Bronchial epithelial cell (primary cell): ENCODE results near the gene ANTXR2. TPM values are rescaled to one million over a fixed set of nuclear protein-coding genes. Genes with fewer than 3 reads are reported as not detected.
A peak's percentile ranks its signal among the peaks of the same experiment; 100 is the strongest.
"Not testable (repeated sequence)": the region's sequence is repeated elsewhere in the genome, so short reads cannot be mapped to it uniquely, and the experiment has no call there.

Source experiments
- DNase-seq: peaks from one replicate; pipeline ENCODE4 v3.0.0-alpha.2; 2010; ENCODE audit warnings: low read depth
- FAIRE-seq: peaks from 2 replicates; lab custom pipeline; 2011; peaks lifted over from hg19 to GRCh38; lab: Jason Lieb, UNC
- H3K27me3 ChIP-seq: 2 replicates; pipeline ENCODE4 v1.5.1; 2011; ENCODE audit warnings: low read length; ENCODE audit not compliant: control insufficient read depth, insufficient read depth
- H3K36me3 ChIP-seq: 2 replicates; pipeline ENCODE4 v1.5.1; 2011; ENCODE audit warnings: low read length; ENCODE audit not compliant: control insufficient read depth, insufficient read depth
- H3K4me3 ChIP-seq: 2 replicates; pipeline ENCODE4 v1.5.1; 2011; ENCODE audit warnings: mild to moderate bottlenecking, low read depth, low read length, control low read depth
- CTCF ChIP-seq: IDR thresholded peaks from 2 replicates; pipeline ENCODE4 v1.5.1; 2011; ENCODE audit warnings: mild to moderate bottlenecking, moderate library complexity, low read length, control low read depth, inconsistent platforms; ENCODE audit not compliant: insufficient read depth, severe bottlenecking
- total RNA-seq: library from RNA; depleted of rRNA; stranded (reverse); fragments of >200 nt; gene quantifications from 2 replicates; pipeline ENCODE4 v1.2.1, GENCODE V29; 2014

Gene ANTXR2
- total RNA-seq, 1 donor from 2014 or later, result 35.5 TPM

- no peak for TF ChIP-seq CTCF
- no peak overlapping the region for H3K4me3 ChIP-seq
- FAIRE-seq (peak; percentile 95), DNase-seq (peak; percentile 84)
- no peaks in the 10 kb centered on the region for H3K36me3 ChIP-seq
- H3K27me3 ChIP-seq, result no peaks in the 10 kb centered on the region
These were observed 67.2 kb downstream of the ANTXR2 start for GRCh38 chr4:80005863-80006262.

- no peak for TF ChIP-seq CTCF
- FAIRE-seq, result no peak
- no peaks in the 10 kb centered on the region for H3K36me3 ChIP-seq
These were observed 68.7 kb downstream of the ANTXR2 start for GRCh38 chr4:80004319-80004718.

DNA sequence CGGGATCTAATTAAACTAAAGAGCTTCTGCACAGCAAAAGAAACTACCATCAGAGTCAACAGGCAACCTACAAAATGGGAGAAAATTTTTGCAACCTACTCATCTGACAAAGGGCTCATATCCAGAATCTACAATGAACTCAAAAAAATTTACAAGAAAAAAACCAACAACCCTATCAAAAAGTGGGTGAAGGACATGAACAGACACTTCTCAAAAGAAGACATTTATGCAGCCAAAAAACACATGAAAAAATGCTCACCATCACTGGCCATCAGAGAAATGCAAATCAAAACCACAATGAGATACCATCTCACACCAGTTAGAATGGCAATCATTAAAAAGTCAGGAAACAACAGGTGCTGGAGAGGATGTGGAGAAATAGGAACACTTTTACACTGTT lies 70.5 kb downstream of the ANTXR2 start:
- not testable (repeated sequence) for FAIRE-seq, DNase-seq, H3K36me3 ChIP-seq, H3K4me3 ChIP-seq, H3K27me3 ChIP-seq

More at GRCh38 chr4:80004319-80004718, 68.7 kb downstream of the ANTXR2 start:
- Histone ChIP-seq H3K4me3 (no peak overlapping the region), H3K27me3 (no peaks in the 10 kb centered on the region)
- DNase-seq, result no peak

DNA sequence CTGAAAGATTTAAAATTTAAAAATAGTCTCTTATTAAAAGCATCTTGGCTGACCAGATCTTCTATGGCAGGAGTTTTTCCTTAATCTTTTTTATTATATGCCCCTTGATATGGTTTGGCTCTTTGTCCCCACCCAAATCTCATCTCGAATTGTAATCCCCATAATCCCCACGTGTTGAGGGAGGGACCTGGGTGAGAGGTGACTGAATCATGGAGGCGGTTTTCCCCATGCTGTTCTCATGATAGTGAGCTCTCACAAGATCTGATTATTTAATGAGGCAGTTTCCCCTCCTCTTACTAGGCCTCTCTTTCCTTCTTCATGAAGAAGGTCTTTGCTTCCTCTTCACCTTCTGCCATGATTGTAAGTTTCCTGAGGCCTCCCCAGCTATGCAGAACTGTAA lies 74.0 kb downstream of the ANTXR2 start:
- H3K27me3 ChIP-seq, H3K36me3 ChIP-seq, H3K4me3 ChIP-seq, FAIRE-seq, DNase-seq: not testable (repeated sequence)

GRCh38 chr4:79998201-79998600 lies 74.8 kb downstream of the ANTXR2 start:
- H3K36me3 ChIP-seq, result no peaks in the 10 kb centered on the region
- FAIRE-seq, result no peak
- no peak overlapping the region for H3K4me3 ChIP-seq

GRCh38 chr4:79996851-79997250 lies 76.2 kb downstream of the ANTXR2 start:
- H3K36me3 ChIP-seq, result no peaks in the 10 kb centered on the region

More at GRCh38 chr4:79998201-79998600, 74.8 kb downstream of the ANTXR2 start:
- TF ChIP-seq CTCF, result no peak
- no peak for DNase-seq
- no peaks in the 10 kb centered on the region for H3K27me3 ChIP-seq

More at GRCh38 chr4:79996851-79997250, 76.2 kb downstream of the ANTXR2 start:
- H3K27me3 ChIP-seq, result no peaks in the 10 kb centered on the region
- no peak for DNase-seq
- no peak for TF ChIP-seq CTCF
- no peak for FAIRE-seq
- H3K4me3 ChIP-seq, result no peak overlapping the region
